Breast epithelium (tissue), 4 donors: Measurements from ENCODE around the gene ATP8B4. TPM values are rescaled to one million over a fixed set of nuclear protein-coding genes. Genes with fewer than 3 reads are reported as not detected.

ENCODE experiments used
- DNase-seq, 2 donors: peaks; one replicate each; pipeline ENCODE4 v3.0.0-alpha.2; 2019; ENCODE audit warnings: low spot score in 2 of 2
- H3K27ac ChIP-seq, 2 donors: fragments of 200-600 bp; sonication (generic) in 1 of 2; one replicate each; pipeline ENCODE4 v1.5.1; 2016 to 2019; ENCODE audit warnings: mild to moderate bottlenecking in 1 of 2
- H3K27me3 ChIP-seq, 2 donors: fragments of 200-600 bp; sonication (generic) in 1 of 2; one replicate each; pipeline versions ENCODE4 v1.5.1 to v1.6.0; 2017 to 2019; ENCODE audit warnings: control low read depth in 1 of 2, mild to moderate bottlenecking in 1 of 2
- H3K36me3 ChIP-seq: fragments of 200-600 bp; one replicate; pipeline ENCODE4 v1.5.1; 2019
- H3K4me1 ChIP-seq, 2 donors: fragments of 200-600 bp; sonication (generic); one replicate each; pipeline ENCODE4 v1.5.1; 2016 to 2019; ENCODE audit warnings: control low read depth in 1 of 2
- H3K4me3 ChIP-seq, 3 donors: fragments of 200-600 bp; sonication (generic); 1 replicate in 2 of 3; 2 replicates in 1 of 3; pipeline ENCODE4 v1.5.1; 2016 to 2019; ENCODE audit warnings: mild to moderate bottlenecking in 3 of 3, moderate library complexity in 2 of 3
- H3K9me3 ChIP-seq, 2 donors: fragments of 200-600 bp; sonication (generic) in 1 of 2; one replicate each; pipeline ENCODE4 v1.5.1; 2016 to 2019; ENCODE audit warnings: control low read depth in 1 of 2
- CTCF ChIP-seq, 3 donors: fragments of 450-650 bp; IDR thresholded peaks; one replicate each; pipeline ENCODE4 v1.5.1; 2016 to 2017; ENCODE audit warnings: antibody characterized with exemption in 3 of 3, mild to moderate bottlenecking in 3 of 3, moderate library complexity in 3 of 3
- POLR2A ChIP-seq: fragments of 450-650 bp; IDR thresholded peaks from one replicate; pipeline ENCODE4 v1.6.1; 2016; ENCODE audit warnings: antibody characterized with exemption, mild to moderate bottlenecking, moderate library complexity
- POLR2AphosphoS5 ChIP-seq, 3 donors: sonication (generic); formaldehyde crosslinking; IDR thresholded peaks; one replicate each; pipeline ENCODE4 v1.6.1; 2017; ENCODE audit warnings: antibody characterized with exemption in 3 of 3
- intact Hi-C: fragments of 100-400 bp; cut with DNase I; formaldehyde crosslinking; loops from one replicate; pipeline ENCODE4 v1.15.1; 2023; ENCODE audit warnings: low total_unique reads
- total RNA-seq, 3 donors: library from RNA; depleted of rRNA; stranded (reverse); fragments of >200 nt; gene quantifications; one replicate each; pipeline ENCODE4 v1.1.0, GENCODE V29; 2016

The ATP8B4 gene
- total RNA-seq, 3 donors from 2014 or later, result 7.9 to 28.3 (median 9.5) TPM

GRCh38 chr15:50063226-50063625, 55.8 kb downstream of the ATP8B4 start:
- intact Hi-C loops, result no loop called here
- TF ChIP-seq CTCF (IDR thresholded peaks at IDR 0.05), result no peak
- TF ChIP-seq POLR2A, result no peak
- TF ChIP-seq POLR2AphosphoS5 (IDR thresholded peaks at IDR 0.05), result no peak
- no peaks in the 10 kb centered on the region for H3K9me3 ChIP-seq

GRCh38 chr15:50061503-50061902, 57.5 kb downstream of the ATP8B4 start:
- Histone ChIP-seq H3K27me3 (no peaks in the 10 kb centered on the region), H3K4me1 (no peaks in the 10 kb centered on the region), H3K9me3 (no peaks in the 10 kb centered on the region), H3K36me3 (no peaks in the 10 kb centered on the region), H3K27ac (no peak overlapping the region), H3K4me3 (no peak overlapping the region)
- intact Hi-C loops, result no loop called here
- no peak for TF ChIP-seq POLR2A
- no peak for TF ChIP-seq CTCF (IDR thresholded peaks at IDR 0.05)
- no peak for TF ChIP-seq POLR2AphosphoS5 (IDR thresholded peaks at IDR 0.05)
- DNase-seq, result no peak

More at GRCh38 chr15:50063226-50063625, 55.8 kb downstream of the ATP8B4 start:
- DNase-seq, result no peak
- Histone ChIP-seq H3K27ac (no peak overlapping the region), H3K4me3 (no peak overlapping the region), H3K4me1 (no peaks in the 10 kb centered on the region), H3K36me3 (no peaks in the 10 kb centered on the region), H3K27me3 (no peaks in the 10 kb centered on the region)

- Histone ChIP-seq H3K4me1 (no peaks in the 10 kb centered on the region), H3K4me3 (no peak overlapping the region), H3K27ac (no peak overlapping the region), H3K36me3 (no peaks in the 10 kb centered on the region), H3K9me3 (no peaks in the 10 kb centered on the region), H3K27me3 (no peaks in the 10 kb centered on the region)
- TF ChIP-seq POLR2AphosphoS5 (IDR thresholded peaks at IDR 0.05) (no peak), POLR2A (no peak), CTCF (IDR thresholded peaks at IDR 0.05) (no peak)
- DNase-seq, result no peak
- intact Hi-C loops, result loop anchor here (5.0 kb wide), 1 partner anchor 843 kb away; no protein-coding TSS in a partner anchor
Observed at GRCh38 chr15:50059883-50060282, 59.1 kb downstream of the ATP8B4 start.

- no peak for TF ChIP-seq POLR2A
- DNase-seq, result no peak
- Histone ChIP-seq H3K27ac (no peak overlapping the region), H3K36me3 (no peaks in the 10 kb centered on the region), H3K4me3 (no peak overlapping the region), H3K27me3 (no peaks in the 10 kb centered on the region), H3K9me3 (no peaks in the 10 kb centered on the region), H3K4me1 (no peaks in the 10 kb centered on the region)
- intact Hi-C loops, result loop anchor here (5.0 kb wide), 1 partner anchor 842 kb away; no protein-coding TSS in a partner anchor
Observed at GRCh38 chr15:50059203-50059772, 59.7 kb downstream of the ATP8B4 start.

- no peak for DNase-seq
- Histone ChIP-seq H3K27ac (peak overlapping the region; percentile 10 to 12), H3K4me3 (no peak overlapping the region), H3K9me3 (no peaks in the 10 kb centered on the region), H3K4me1 (no peaks in the 10 kb centered on the region), H3K27me3 (no peaks in the 10 kb centered on the region), H3K36me3 (no peaks in the 10 kb centered on the region)
- TF ChIP-seq POLR2AphosphoS5 (IDR thresholded peaks at IDR 0.05) (no peak), CTCF (IDR thresholded peaks at IDR 0.05) (no peak), POLR2A (no peak)
- intact Hi-C loops, result loop anchor here (5.0 kb wide), 1 partner anchor 841 kb away; no protein-coding TSS in a partner anchor
Observed at GRCh38 chr15:50057905-50058639, 61.0 kb downstream of the ATP8B4 start.
